Activated CD4-positive, alpha-beta T cell treated with anti-CD3 and anti-CD28 coated beads, Interleukin-2, amount 10 ng/mL, durations not matched to agents 24 days and 14 days (primary cell): Measurements from ENCODE around the gene TMEM131L. TPM values are rescaled to one million over a fixed set of nuclear protein-coding genes. Genes with fewer than 3 reads are reported as not detected.
"Not testable (repeated sequence)": the region's sequence is repeated elsewhere in the genome, so short reads cannot be mapped to it uniquely, and the experiment has no call there.

Experiments
- DNase-seq: peaks from one replicate; pipeline ENCODE4 v3.0.0; 2022
- H3K27ac Mint-ChIP-seq: one replicate; pipeline ENCODE4 v1.8.0; 2022; ENCODE audit warnings: mild to moderate bottlenecking, mixed read lengths
- H3K27me3 Mint-ChIP-seq: one replicate; pipeline ENCODE4 v1.8.0; 2022; ENCODE audit warnings: mixed read lengths
- H3K36me3 Mint-ChIP-seq: one replicate; pipeline ENCODE4 v1.8.0; 2022; ENCODE audit warnings: low read depth, mild to moderate bottlenecking, mixed read lengths
- H3K4me1 Mint-ChIP-seq: one replicate; pipeline ENCODE4 v1.8.0; 2021; ENCODE audit warnings: mixed read lengths
- H3K4me3 Mint-ChIP-seq: one replicate; pipeline ENCODE4 v1.8.0; 2022; ENCODE audit warnings: mild to moderate bottlenecking, moderate library complexity, mixed read lengths
- H3K9me3 Mint-ChIP-seq: one replicate; pipeline ENCODE4 v1.8.0; 2021; ENCODE audit warnings: mixed read lengths
- intact Hi-C: fragments of 100-400 bp; cut with micrococcal nuclease; formaldehyde crosslinking; loops from one replicate; pipeline ENCODE4 v1.15.1; 2023
- total RNA-seq: library from RNA; stranded (reverse); gene quantifications from 2 replicates; pipeline ENCODE4 v1.2.3, GENCODE V29; 2022

TMEM131L gene
- total RNA-seq, 1 donor from 2014 or later: 40.6 TPM

- intact Hi-C loops: no loop called here
- H3K27ac Mint-ChIP-seq: no peak overlapping the region
- DNase-seq: peak; percentile 53
- no peaks in the 10 kb centered on the region for H3K9me3 Mint-ChIP-seq
- peaks cover 35% of the 10 kb centered on the region for H3K4me1 Mint-ChIP-seq
- no peaks in the 10 kb centered on the region for H3K27me3 Mint-ChIP-seq
- no peak overlapping the region for H3K4me3 Mint-ChIP-seq
- H3K36me3 Mint-ChIP-seq: peaks cover 2% of the 10 kb centered on the region
These were observed 180.8 kb downstream of the TMEM131L start for GRCh38 chr4:153646978-153647377.

- Mint-ChIP-seq H3K4me3 (no peak overlapping the region), H3K27me3 (no peaks in the 10 kb centered on the region), H3K27ac (no peak overlapping the region), H3K4me1 (peaks cover 39% of the 10 kb centered on the region), H3K9me3 (no peaks in the 10 kb centered on the region), H3K36me3 (peaks cover 2% of the 10 kb centered on the region)
- intact Hi-C loops: no loop called here
- peak; percentile 53 for DNase-seq
These were observed 181.8 kb downstream of the TMEM131L start for GRCh38 chr4:153647975-153648374.

- Mint-ChIP-seq H3K4me1 (peaks cover 36% of the 10 kb centered on the region), H3K9me3 (no peaks in the 10 kb centered on the region), H3K27ac (no peak overlapping the region), H3K36me3 (peaks cover 2% of the 10 kb centered on the region), H3K27me3 (no peaks in the 10 kb centered on the region), H3K4me3 (no peak overlapping the region)
- intact Hi-C loops: no loop called here
- peak; percentile 54 for DNase-seq
These were observed 183.4 kb downstream of the TMEM131L start for GRCh38 chr4:153649572-153649991.

- peak overlapping the region; percentile 89 for H3K27ac Mint-ChIP-seq
- H3K9me3 Mint-ChIP-seq: no peaks in the 10 kb centered on the region
- intact Hi-C loops: loop anchor here (1.0 kb wide), 1 partner anchor 8 kb away; no protein-coding TSS in a partner anchor
- no peaks in the 10 kb centered on the region for H3K27me3 Mint-ChIP-seq
- H3K4me1 Mint-ChIP-seq: peaks cover 38% of the 10 kb centered on the region
- H3K36me3 Mint-ChIP-seq: no peaks in the 10 kb centered on the region
- DNase-seq: no peak
- H3K4me3 Mint-ChIP-seq: peak overlapping the region; percentile 51
These were observed 185.0 kb downstream of the TMEM131L start for GRCh38 chr4:153651116-153651515.

GRCh38 chr4:153651587-153651986 lies 185.4 kb downstream of the TMEM131L start:
- peak overlapping the region; percentile 89 for H3K27ac Mint-ChIP-seq
- H3K4me1 Mint-ChIP-seq: peaks cover 38% of the 10 kb centered on the region
- peak overlapping the region; percentile 51 for H3K4me3 Mint-ChIP-seq
- intact Hi-C loops: loop anchor here (1.0 kb wide), 1 partner anchor 8 kb away; no protein-coding TSS in a partner anchor
- H3K36me3 Mint-ChIP-seq: no peaks in the 10 kb centered on the region
- DNase-seq: peak; percentile 84
- no peaks in the 10 kb centered on the region for H3K27me3 Mint-ChIP-seq
- H3K9me3 Mint-ChIP-seq: no peaks in the 10 kb centered on the region

GRCh38 chr4:153652051-153652784 lies 186.1 kb downstream of the TMEM131L start:
- Mint-ChIP-seq H3K4me3 (peak overlapping the region; percentile 51), H3K27me3 (no peaks in the 10 kb centered on the region), H3K27ac (peak overlapping the region; percentile 89), H3K36me3 (no peaks in the 10 kb centered on the region), H3K4me1 (peaks cover 36% of the 10 kb centered on the region), H3K9me3 (no peaks in the 10 kb centered on the region)
- DNase-seq: peak; percentile 61
- intact Hi-C loops: no loop called here

GRCh38 chr4:153655002-153655541 lies 188.9 kb downstream of the TMEM131L start:
- Mint-ChIP-seq H3K9me3 (no peaks in the 10 kb centered on the region), H3K4me1 (peaks cover 23% of the 10 kb centered on the region), H3K36me3 (no peaks in the 10 kb centered on the region), H3K4me3 (no peak overlapping the region), H3K27me3 (no peaks in the 10 kb centered on the region), H3K27ac (no peak overlapping the region)
- no peak for DNase-seq
- intact Hi-C loops: no loop called here

GRCh38 chr4:153655928-153656327 lies 189.8 kb downstream of the TMEM131L start:
- no peaks in the 10 kb centered on the region for H3K27me3 Mint-ChIP-seq
- no peak overlapping the region for H3K27ac Mint-ChIP-seq
- H3K4me1 Mint-ChIP-seq: peaks cover 20% of the 10 kb centered on the region
- no peaks in the 10 kb centered on the region for H3K36me3 Mint-ChIP-seq
- no peak overlapping the region for H3K4me3 Mint-ChIP-seq
- intact Hi-C loops: no loop called here
- no peak for DNase-seq
- H3K9me3 Mint-ChIP-seq: no peaks in the 10 kb centered on the region

GRCh38 chr4:153661215-153661822 lies 195.2 kb downstream of the TMEM131L start:
- intact Hi-C loops: no loop called here
- no peaks in the 10 kb centered on the region for H3K4me1 Mint-ChIP-seq
- no peak overlapping the region for H3K27ac Mint-ChIP-seq
- H3K9me3 Mint-ChIP-seq: peaks cover 17% of the 10 kb centered on the region
- no peaks in the 10 kb centered on the region for H3K27me3 Mint-ChIP-seq
- peaks cover 4% of the 10 kb centered on the region for H3K36me3 Mint-ChIP-seq
- DNase-seq: no peak
- H3K4me3 Mint-ChIP-seq: no peak overlapping the region

GRCh38 chr4:153661908-153662307 lies 195.7 kb downstream of the TMEM131L start:
- no peak overlapping the region for H3K27ac Mint-ChIP-seq

GRCh38 chr4:153663667-153664066 lies 197.5 kb downstream of the TMEM131L start:
- no peak for DNase-seq
- intact Hi-C loops: no loop called here
- Mint-ChIP-seq H3K27ac (no peak overlapping the region), H3K36me3 (peaks cover 4% of the 10 kb centered on the region), H3K4me3 (no peak overlapping the region), H3K27me3 (peaks cover 12% of the 10 kb centered on the region), H3K4me1 (no peaks in the 10 kb centered on the region), H3K9me3 (peaks cover 17% of the 10 kb centered on the region)

More at GRCh38 chr4:153661908-153662307, 195.7 kb downstream of the TMEM131L start:
- H3K4me1 Mint-ChIP-seq: no peaks in the 10 kb centered on the region
- no peak for DNase-seq
- intact Hi-C loops: no loop called here
- H3K9me3 Mint-ChIP-seq: peaks cover 17% of the 10 kb centered on the region
- H3K36me3 Mint-ChIP-seq: peaks cover 4% of the 10 kb centered on the region
- no peak overlapping the region for H3K4me3 Mint-ChIP-seq
- peaks cover under 1% of the 10 kb centered on the region for H3K27me3 Mint-ChIP-seq

GRCh38 chr4:153666505-153666904 lies 200.3 kb downstream of the TMEM131L start:
- intact Hi-C loops, DNase-seq, H3K27ac Mint-ChIP-seq, H3K4me1 Mint-ChIP-seq, H3K4me3 Mint-ChIP-seq, H3K36me3 Mint-ChIP-seq: not testable (repeated sequence)
- Mint-ChIP-seq H3K27me3 (peaks cover 20% of the 10 kb centered on the region), H3K9me3 (peaks cover 17% of the 10 kb centered on the region)

- Mint-ChIP-seq H3K27ac (no peak overlapping the region), H3K4me1 (no peaks in the 10 kb centered on the region), H3K9me3 (peaks cover 7% of the 10 kb centered on the region), H3K27me3 (peaks cover 24% of the 10 kb centered on the region), H3K36me3 (no peaks in the 10 kb centered on the region), H3K4me3 (no peak overlapping the region)
- no peak for DNase-seq
- intact Hi-C loops: no loop called here
These were observed 202.5 kb downstream of the TMEM131L start for GRCh38 chr4:153668647-153669046.

- Mint-ChIP-seq H3K9me3 (peaks cover 12% of the 10 kb centered on the region), H3K36me3 (no peaks in the 10 kb centered on the region), H3K4me3 (no peak overlapping the region), H3K4me1 (no peaks in the 10 kb centered on the region), H3K27ac (no peak overlapping the region), H3K27me3 (peaks cover 29% of the 10 kb centered on the region)
- intact Hi-C loops: no loop called here
- no peak for DNase-seq
These were observed 203.7 kb downstream of the TMEM131L start for GRCh38 chr4:153669838-153670237.
